HG02798 (cell line): ENCODE measurements around the gene SLC5A11.
"Not testable (repeated sequence)": the region's sequence is repeated elsewhere in the genome, so short reads cannot be mapped to it uniquely, and the experiment has no call there.

Experiments used
- ATAC-seq: cut with Tn5 transposase; IDR thresholded peaks from one replicate; pipeline ENCODE4 v1.9.1; 2021; ENCODE audit warnings: mild to moderate bottlenecking; ENCODE audit not compliant: unreplicated experiment, poor library complexity

Gene SLC5A11

DNA sequence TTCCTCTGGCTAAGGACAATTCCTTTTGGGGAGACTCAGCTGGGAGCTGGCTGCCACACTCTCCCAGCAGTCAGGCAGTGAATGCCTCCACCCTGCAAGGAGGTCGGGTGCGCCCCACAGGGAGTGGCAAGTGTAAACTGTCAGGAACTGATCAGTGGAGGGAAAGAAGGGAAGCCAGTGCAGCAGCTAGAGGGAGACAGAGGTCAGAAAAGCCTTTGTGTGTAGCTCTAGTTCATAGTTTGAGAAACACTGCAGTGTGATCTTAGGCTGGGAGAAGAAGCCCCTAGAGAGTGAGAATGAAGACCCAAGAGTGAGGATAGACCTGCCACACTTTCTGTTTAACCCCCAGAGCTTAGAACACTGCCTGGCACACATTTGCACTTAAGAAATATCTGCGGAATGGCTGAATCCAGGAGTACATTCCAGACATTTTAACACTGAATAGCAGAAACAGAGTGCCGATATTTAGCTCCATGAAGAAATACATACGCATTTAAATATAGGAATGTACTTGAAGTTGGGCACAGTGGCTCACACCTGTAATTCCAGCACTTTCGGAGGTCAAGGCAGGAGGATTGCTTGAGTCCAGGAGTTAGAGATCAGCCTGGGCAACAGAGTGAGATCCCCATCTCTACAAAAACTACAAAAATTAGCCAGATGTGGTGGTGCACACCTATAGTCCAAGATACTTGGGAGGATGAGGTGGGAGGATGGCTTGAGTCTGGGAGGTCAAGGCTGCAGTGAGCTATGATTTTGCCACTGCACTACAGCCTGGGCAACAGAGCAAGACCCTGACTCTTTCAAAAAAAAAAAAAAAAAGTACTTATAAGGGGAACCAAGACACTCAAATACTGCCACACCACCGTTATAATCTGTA lies 11.1 kb upstream of the SLC5A11 start:
- ATAC-seq = no peak

DNA sequence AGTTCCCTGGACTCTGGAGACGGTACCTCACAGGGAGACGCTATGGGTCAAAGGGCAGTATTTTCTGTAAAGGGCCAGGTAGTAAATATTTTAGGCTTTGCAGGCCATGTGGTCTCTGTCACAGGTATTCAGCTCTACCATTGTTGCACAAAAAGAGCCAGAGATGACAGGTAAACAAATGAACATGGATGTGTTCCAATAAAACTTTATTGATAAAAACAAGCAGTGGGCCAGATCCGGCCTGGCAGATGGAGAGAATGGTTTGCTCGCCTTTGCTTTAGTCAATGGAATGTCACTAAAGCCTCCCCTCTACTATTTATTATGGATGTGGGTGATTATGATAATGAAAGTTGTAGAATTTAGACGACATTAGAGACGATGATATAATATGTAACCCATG lies 8.9 kb upstream of the SLC5A11 start:
- ATAC-seq = no peak

DNA sequence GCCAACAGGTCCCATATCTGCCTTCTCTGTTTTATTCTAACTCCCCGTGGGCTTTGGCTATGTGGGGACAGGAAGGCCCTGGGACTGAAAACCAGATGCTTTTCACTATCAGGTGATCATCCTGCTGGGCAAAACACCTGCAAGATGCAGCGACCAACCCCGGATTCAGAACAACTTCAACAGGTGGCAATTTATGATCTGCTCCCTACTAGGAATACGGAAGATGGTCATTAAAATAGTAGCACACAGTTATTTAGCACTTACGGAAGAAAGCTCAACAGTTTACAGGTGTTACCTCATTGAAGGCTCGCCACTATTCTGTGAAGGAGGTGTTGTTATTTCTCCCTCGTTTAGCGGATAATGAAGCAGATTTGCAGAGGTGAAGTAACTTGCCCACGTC lies 7.8 kb upstream of the SLC5A11 start:
- ATAC-seq = no peak

DNA sequence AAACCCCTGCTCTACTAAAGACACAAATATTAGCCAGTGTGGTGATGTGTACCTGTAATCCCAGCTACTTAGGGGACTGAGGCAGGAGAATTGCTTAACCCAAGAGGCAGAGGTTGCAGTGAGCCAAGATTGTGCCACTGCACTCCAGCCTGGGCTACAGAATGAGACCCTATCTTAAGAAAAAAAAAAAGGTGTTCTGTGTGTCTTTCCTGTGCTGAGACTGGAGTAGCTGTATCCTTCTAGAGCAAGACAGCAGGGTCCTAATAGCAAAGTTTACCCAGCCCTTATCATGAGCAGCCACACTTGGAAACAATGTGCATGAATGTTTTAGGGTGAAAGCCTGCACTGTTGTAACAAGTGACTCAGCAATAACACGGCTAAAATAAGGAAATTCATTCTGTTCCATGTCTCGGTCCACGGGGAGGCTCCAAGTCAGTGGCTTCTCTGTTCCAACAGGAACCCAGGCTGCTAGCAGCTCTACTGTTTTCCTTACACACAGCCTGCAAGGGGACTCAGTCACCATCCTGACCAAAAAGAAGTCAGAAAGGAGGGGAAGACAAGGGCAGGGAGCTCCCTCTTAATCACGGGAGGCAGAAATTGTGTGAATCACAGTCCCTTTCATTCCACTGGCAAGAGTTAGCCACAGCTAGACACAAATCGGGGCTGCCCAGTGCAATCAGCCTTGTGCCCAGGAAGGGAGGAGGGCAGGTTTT lies 7.1 kb upstream of the SLC5A11 start:
- no peak for ATAC-seq

DNA sequence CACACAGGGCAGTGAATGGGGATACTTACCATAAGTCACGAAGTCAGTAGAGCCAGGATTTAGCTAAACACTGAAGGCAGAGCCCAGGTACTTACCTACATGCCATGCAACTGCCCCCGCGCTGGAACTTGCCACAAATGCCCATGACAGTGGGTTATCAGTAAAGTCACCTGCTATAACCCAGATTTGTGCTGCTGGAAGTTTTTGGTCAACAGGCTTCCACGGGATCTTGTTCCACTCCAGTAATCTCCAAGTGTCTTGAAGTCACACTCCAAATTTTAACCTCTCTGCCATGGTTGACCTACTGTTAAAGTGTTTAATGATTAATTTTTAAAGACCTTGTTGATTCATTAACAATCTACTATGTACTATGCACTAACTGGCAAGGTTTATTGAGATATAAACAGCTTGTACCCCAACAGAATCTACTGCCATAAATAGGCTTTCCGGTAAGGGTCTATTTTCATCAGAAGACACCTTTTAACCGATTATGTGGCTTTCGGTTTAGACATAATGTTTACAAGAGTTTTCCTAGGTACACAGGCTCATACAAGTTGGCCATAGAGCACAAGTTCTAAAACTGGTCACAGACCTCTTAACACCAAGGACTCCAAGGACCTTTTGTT lies 6.3 kb upstream of the SLC5A11 start:
- no peak for ATAC-seq

DNA sequence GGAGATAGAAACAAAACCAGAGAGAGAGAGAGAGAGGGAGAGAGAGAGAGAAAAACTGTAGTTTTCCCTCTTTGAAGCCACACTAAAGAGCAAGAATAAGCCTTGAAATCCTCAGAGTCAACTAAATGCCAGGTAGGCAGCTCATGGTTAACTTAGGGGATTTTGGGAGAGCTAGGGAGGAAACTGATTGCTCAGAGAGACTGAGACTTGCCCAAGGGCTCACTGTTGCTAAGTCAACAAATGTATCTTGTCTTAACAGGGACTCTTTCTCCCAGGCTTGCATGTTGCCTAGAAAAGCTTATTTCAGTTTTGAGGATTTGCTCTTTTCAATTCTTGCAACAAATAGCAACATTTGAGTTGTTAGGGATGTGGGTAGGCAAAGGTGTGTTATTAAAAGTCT lies 4.5 kb upstream of the SLC5A11 start:
- ATAC-seq = no peak

DNA sequence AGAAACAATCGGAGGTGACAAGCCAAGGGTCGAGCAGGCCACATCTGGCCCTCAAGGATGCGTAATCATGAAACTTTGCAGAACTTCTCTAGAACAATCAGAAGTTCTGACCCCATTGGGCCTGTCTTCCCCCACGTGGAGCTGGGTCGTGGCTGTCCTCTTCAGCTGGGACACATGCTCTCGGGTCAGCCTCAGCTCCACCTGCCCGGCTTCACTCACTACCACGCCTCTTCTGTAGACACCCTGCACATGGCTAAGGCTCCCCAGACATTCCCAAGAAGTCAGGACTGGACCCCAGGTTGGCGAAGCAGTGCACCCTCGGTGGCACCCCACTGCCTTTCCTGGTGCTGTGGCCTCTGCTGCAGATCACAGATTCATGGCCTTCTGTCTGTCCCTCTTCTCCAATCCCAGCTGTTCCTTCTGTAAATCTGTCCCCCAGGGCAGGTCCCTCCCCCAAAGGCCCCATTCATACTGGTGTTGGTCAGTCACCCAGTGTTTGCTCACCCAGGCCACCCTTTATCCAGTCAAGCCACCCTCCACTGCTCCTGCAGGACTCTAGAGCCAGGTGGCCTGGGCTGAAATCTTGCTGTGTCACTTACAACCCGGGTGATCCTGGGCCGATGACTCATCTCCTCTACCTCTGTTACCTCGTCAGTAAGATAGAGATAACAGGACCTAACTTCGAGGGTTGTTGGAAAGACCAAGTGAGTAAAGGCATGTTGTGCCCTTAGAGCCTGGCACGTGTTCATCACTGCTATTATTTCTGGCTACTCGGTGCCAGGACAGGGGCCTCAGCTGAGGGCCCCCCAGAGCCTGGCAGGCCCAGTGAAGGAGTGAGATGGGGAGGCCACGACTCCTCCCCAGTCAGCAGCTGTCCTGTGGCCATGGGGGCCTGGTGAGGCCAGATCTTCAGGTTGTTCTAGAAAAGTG lies 1.4 kb upstream of the SLC5A11 start:
- ATAC-seq = no peak

DNA sequence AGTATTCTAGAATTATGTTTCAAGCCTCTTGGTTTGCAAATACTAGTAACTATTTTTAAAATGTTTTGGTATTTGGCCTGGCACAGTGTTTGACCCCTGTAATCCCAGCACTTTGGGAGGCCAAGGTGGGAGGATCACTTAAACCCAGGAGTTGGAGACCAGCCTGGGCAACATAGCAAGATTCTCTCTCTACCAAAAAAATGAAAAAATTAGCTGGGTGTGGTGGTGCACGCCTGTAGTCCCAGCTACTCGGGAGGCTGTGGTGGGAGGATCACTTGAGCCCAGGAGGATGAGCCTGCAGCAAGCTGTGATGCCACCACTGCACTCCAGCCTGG lies 765 bp upstream of the SLC5A11 start:
- not testable (repeated sequence) for ATAC-seq

DNA sequence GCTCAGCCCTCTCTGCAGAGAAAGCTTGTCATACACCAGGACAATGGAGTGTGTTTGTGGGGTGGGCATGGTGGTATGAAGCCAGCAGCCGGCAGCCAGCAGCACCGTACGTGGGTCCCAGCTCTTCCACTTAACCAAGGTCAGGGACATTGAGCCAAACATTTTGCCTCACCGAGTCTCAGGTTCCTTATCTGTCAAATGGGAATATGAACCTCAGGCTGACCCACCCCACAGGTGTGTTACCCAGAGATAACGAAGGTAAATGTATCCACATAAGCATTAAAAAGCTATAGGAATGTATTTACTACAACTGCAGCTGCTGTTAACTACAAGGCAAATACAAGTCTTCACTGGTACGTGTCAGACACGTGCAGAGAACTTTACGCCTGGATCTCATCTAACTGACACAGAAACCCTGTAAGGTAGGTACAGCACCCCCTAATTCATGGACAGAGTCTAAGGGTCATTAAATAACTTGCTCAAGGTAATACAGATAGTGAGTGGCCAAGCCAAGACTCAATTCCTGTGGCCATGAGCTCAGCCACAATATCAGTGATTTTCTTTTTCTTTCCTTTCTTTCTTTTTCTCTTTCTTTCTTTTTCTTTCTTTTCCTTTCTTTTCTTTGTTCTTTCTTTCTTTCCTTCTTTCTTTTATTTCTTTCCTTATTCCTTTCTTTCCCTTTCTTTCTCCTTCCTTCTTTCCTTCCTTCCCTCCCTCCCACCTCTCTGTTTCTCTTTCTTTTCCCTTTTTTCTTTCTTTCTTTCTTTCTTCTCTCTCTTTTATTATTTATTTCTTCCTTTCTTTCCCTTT lies 990 bp downstream of the SLC5A11 start:
- no peak for ATAC-seq

DNA sequence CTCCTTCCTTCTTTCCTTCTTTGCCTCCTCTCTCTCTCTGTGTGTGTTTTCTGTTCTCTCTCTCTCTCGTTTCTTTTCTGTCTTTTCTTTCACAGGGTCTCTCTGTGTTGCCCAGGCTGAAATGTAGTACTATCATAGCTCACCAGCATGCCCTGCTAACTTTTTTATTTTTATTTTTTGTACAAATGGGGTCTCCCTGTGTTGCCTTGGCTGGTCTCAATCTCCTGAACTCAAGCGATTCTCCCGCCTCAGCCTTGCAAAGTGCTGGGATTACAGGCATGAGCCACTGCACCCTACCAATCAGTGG lies 1.5 kb downstream of the SLC5A11 start:
- no peak for ATAC-seq

DNA sequence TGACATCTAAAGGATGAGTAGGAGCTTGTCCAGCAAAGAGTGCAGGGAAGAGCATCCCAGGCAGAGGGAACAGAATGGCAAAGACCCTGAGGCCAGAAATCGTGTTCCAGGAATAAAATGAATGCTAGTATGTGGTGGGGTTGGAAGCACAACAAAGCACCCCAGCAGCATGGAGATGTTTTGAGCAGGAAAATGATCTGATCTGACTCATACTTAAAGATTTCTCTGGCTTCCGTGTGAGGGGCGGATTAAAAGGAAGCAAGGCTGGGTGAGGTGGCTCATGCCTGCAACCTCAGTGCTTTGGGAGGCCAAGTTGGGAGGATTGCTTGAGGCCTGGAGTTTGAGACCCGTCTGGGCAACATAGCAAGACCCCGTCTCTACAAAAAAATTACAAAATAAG lies 2.3 kb downstream of the SLC5A11 start:
- no peak for ATAC-seq

DNA sequence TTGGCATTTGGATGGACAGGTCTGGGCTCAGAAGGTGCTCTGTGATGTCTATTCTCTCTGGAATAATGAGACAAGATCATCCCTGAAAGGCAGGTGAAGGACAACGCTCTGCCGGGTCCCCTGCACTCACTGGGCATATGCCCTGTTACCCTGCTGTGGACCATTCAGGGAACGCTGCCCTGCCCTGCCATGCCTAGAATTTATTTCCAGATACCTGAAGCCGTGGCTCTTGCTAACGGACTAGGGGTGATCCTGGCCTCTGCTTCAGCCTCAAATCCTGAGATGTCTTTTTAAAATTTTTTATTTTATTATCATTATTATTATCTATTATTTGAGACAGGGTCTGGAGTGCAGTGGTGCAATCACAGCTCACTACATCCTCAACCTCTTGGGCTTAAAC lies 3.9 kb downstream of the SLC5A11 start:
- no peak for ATAC-seq

DNA sequence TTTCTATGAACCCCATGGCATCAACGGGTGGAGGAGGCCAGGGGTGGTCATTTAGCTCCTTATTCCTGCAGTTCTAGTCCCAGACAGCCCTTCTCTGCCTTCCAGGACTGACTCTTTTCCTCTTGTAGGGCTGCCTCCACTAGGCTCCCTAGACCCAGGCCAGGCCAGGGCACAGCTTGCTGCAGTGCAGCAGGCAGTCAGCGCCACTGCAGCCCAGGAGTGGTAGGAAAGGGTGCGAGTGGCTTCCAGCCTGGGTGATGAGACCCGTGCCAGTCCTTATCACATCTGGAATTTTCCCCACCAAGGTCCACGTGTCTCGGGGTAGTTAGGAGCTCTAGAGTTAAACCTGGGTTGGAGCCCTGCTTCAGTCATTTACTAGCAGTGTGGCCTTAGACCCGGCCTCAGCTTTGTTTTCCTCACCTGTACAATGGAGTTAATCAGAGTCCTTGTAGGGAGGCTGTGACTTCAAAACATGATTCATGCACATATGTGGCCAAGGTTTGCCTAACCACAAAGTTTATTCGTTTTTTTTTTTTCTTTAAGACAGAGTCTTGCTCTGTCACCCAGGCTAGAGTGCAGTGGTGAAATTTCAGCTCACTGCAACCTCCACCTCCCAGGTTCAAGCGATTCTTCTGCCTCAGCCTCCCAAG lies 4.7 kb downstream of the SLC5A11 start:
- ATAC-seq = no peak

DNA sequence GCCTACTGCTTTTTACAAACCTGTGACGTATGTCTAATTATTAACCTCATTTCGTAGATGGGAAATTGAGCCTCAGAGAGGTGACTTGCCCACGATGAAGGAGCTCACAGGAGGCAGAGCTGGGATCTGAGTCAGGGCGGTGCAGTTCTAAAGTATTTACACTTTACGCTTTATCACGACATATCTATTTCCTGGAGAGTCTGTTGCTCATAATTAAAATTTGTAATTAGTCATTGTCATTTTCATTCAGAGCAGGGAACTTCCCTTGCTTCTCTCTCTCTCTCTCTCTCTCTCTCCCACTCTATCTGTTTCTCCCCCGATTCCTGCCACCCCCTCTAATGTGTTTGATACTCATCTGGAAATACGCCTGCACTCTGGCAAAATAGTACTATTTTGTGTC lies 5.9 kb downstream of the SLC5A11 start:
- no peak for ATAC-seq

DNA sequence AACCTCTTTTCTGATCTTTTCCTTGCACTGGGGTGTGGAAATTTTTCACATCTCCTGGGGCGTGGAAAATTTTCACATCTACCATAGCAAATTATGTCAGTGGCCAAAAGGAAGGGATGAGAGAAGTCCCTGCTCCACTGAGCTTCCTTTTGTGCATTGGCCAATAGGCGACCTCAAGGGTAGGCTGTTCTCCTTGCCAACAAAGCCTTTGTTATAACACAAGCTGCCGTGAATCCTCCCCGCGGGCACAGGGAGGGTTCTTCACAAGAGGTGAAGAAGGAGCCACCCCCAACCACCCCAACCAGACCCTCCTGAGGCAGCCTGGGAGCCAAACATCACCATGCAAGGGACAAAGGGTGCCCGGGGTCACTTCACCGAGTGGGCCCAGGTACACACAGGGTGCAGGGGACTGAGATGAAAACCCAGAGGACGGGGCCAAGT lies 6.5 kb downstream of the SLC5A11 start:
- ATAC-seq = no peak

DNA sequence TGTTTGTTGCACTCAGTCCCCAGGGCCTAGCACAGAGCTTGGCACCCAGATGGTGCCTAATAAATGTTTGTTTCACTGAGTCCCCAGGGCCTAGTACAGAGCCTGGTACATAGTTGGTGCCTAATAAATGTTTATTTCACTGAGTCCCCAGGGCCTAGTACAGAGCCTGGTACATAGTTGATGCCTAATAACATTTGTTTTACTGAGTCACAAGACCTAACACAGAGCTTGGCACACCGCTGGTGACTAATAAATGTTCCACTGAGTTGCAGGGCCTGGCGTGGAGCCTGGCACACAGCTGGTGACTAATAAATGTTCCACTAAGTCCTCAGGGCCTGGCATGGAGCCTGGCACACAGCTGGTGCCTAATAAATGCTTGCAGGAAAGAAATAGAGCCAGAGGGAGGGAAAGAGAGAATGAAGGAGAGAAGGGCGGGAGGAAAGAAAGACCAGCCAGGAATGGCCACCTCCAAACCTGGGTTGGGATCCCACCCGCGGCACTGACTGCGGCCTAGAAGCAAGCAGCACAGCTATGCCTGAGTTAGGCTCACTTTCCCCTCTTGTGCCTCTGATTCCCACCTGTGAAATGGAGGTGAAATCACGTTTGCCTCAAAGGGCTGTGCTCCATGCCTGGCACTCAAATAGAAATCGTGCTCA lies 7.5 kb downstream of the SLC5A11 start:
- ATAC-seq = no peak

DNA sequence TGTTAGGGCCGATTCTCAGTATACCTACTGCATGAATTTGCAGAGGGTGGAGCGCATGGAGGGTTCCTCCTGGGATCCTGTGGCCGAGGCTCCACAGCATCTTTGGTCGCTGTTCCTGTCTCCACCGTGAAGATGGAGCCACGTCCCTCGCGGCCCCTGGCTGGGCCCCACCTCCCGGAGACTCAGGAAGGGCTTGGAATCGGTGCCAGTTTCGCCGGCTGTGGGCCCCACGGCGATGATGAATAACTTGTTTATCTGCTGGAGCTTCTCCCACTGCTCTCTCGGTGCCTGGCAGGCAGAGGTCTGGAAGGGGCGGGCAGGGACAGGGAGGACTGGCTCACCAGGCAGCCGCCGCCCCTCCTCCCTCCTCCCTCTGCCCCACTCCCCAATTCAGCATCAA lies 8.1 kb downstream of the SLC5A11 start:
- no peak for ATAC-seq

DNA sequence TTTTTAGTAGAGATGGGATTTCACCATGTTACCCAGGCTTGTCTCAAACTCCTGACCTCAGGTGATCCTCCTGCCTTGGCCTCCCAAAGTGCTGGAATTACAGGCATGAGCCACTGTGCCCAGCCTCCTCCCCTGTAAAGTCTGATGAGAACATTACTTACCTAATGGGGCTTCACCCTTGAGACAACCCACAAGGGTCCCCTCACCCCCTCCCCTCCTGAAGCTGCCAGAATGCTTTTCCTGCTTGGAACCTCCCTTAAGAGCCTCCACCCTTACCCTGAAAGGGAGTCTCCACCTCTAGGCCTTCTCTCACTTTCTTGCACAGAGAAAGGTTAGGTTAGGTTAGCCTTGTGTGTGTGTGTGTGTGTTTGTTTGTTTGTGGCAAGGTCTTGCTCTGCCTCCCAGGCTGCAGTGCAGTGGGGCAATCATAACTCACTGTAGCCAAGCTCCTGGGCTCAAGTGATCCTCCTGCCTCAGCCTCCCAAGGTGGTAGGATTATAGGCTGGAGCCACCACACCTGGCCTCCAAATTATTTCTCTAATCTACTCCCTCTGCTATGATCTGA lies 8.9 kb downstream of the SLC5A11 start:
- ATAC-seq = no peak
